ENCODE results near the gene DNHD1.

Gene DNHD1

GRCh38 chr11:6567371-6567745 lies 70.3 kb downstream of the DNHD1 start:
- no peak for DNase-seq

GRCh38 chr11:6568191-6568918 lies 71.3 kb downstream of the DNHD1 start:
- DNase-seq, result no peak

GRCh38 chr11:6569706-6570105 lies 72.6 kb downstream of the DNHD1 start:
- DNase-seq, result no peak

- no peak for DNase-seq
Observed at GRCh38 chr11:6570691-6571427, 73.8 kb downstream of the DNHD1 start.

GRCh38 chr11:6571434-6572008 lies 74.4 kb downstream of the DNHD1 start:
- no peak for DNase-seq

- no peak for DNase-seq
Observed at GRCh38 chr11:6572215-6572614, 75.1 kb downstream of the DNHD1 start.

- no peak for DNase-seq
Observed at GRCh38 chr11:6574816-6575715, 78.0 kb downstream of the DNHD1 start.

- no peak for DNase-seq
Observed at GRCh38 chr11:6576471-6577373, 79.6 kb downstream of the DNHD1 start.

GRCh38 chr11:6578134-6578533 lies 81.1 kb downstream of the DNHD1 start:
- DNase-seq, result no peak

- DNase-seq, result no peak
Observed at GRCh38 chr11:6579681-6580080, 82.6 kb downstream of the DNHD1 start.

GRCh38 chr11:6583584-6583983 lies 86.5 kb downstream of the DNHD1 start:
- DNase-seq, result no peak

- no peak for DNase-seq
Observed at GRCh38 chr11:6584528-6584927, 87.4 kb downstream of the DNHD1 start.

- no peak for DNase-seq
Observed at GRCh38 chr11:6586434-6587359, 89.6 kb downstream of the DNHD1 start.

- DNase-seq, result no peak
Observed at GRCh38 chr11:6587360-6587953, 90.4 kb downstream of the DNHD1 start.

- DNase-seq, result no peak
Observed at GRCh38 chr11:6588018-6588417, 90.9 kb downstream of the DNHD1 start.

GRCh38 chr11:6594142-6594768 lies 97.2 kb downstream of the DNHD1 start:
- DNase-seq, result no peak

- no peak for DNase-seq
Observed at GRCh38 chr11:6596239-6596877, 99.3 kb downstream of the DNHD1 start.

GRCh38 chr11:6598555-6598954 lies 101.5 kb downstream of the DNHD1 start:
- no peak for DNase-seq

- DNase-seq, result no peak
Observed at GRCh38 chr11:6599449-6599848, 102.4 kb downstream of the DNHD1 start.
